GM11168 (cell line): ENCODE measurements around the gene CRYGA.
"Not testable (repeated sequence)": the region's sequence is repeated elsewhere in the genome, so short reads cannot be mapped to it uniquely, and the experiment has no call there.

Experiments used
- in situ Hi-C: fragments of 300-500 bp; cut with MboI; formaldehyde crosslinking; loops from one replicate; pipeline ENCODE4 v1.12.0; 2022; ENCODE audit warnings: low sequenced_read_pairs; ENCODE audit not compliant: unreplicated experiment

Gene CRYGA

DNA sequence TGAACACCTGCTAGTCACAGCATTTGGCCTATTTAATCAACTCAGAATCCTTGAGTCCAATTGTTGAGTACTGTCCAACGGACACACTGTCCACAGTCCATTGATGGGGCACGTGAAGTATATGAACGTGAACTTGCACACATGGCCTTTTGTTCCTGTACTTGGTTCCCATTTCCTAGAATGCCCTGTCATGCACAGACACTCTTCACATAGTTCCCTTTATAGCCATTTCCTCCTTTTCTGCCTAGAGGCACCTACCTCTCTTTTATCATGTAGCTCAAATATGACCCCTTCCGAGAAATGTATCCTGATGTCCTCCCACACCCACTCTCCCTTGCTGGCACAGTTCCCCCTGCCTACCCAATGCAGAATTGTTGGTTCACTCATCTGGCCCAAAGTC is 8.7 kb upstream of the CRYGA start:
- in situ Hi-C loops = no loop called here

DNA sequence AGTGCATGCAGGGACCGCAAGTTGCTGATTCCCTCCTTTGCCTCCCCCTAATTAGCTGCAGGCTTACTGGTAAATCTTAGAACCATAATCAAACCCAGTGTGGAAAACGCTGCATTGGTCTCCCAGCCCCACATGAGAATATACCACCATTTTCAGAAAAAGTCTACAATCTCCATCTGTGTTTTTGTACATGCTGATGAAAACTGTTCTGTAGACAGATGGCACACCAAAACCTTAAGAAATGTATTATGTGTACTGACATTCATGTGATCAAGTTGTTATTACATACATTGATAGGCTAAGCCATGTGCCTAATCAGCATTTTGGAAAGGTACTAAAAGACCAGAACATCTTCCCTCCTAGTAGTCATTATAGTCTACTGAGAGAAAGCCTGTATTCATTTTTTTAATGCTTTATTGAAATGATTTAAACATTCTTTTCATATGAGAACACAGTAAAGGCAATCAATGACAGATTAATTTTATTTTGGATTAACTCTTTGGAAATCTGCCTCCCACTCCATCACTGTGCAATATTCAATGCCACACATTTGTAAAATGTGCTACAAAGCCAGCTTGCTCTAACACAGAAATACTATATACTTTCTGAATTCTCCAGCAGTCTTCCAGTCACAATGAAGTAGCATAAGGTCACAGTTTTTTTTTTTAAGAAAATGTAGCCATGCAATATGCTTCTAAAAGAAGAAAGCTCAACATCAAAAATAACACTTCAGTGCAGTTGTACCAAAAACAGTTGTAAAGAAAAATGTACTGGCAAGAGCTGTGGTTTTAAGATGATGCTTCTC is 1.8 kb upstream of the CRYGA start:
- in situ Hi-C loops = no loop called here

GRCh38 chr2:208156439-208156838 is 7.0 kb downstream of the CRYGA start:
- in situ Hi-C loops = no loop called here

- in situ Hi-C loops = no loop called here
Measured at GRCh38 chr2:208153156-208153555, 10.2 kb downstream of the CRYGA start.

GRCh38 chr2:208150956-208151355 is 12.4 kb downstream of the CRYGA start:
- in situ Hi-C loops = no loop called here

GRCh38 chr2:208150094-208150493 is 13.3 kb downstream of the CRYGA start:
- in situ Hi-C loops = no loop called here

DNA sequence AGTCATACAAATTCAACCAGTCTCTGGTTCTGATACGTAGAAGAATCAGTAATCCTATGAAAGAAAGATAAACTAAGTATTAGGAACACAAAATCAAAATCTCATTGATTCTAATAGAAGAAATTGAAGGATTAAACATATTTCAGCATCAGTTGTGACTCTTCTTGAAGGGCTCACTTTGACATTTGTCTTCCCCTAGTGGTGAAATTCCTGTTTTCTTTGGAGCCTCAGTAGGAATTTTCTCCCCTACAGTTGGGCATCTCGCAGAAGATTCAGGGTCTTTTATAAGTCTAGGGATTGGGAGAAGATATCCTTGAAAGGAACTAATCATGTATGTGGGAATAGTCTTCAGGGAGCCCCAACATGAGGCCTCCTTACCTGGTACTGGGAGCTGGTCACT is 14.6 kb downstream of the CRYGA start:
- in situ Hi-C loops = no loop called here

- in situ Hi-C loops = no loop called here
Measured at GRCh38 chr2:208147759-208148158, 15.6 kb downstream of the CRYGA start.

DNA sequence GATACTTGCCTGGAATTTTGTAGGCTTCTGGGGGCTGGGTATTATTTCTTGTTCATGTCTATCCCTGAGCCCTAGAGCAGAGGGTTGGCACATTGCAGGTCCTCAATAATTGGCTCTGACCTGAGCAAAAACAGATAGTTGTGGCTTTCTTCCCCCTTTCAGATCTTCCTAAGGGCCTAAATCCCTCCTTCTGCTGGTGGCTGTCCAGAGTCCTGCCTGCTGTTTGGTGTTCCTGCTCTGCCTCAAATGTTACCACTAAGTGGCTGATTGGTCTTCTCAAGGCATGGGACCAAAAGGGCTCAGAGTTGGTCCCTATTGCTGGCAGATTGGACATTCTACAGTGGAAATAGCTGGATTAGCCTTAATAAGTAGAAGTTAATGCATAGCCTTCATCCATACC is 16.4 kb downstream of the CRYGA start:
- in situ Hi-C loops = no loop called here

GRCh38 chr2:208146006-208146405 is 17.4 kb downstream of the CRYGA start, which contains the start of gene CRYGB:
TSS of gene CRYGB (minus strand) at chr2:208146158. CDS start at chr2:208146120, 38 bp downstream.
- in situ Hi-C loops = no loop called here

GRCh38 chr2:208142925-208143799 is 20.2 kb downstream of the CRYGA start:
- in situ Hi-C loops = no loop called here

- in situ Hi-C loops = no loop called here
Measured at GRCh38 chr2:208142240-208142924, 21.0 kb downstream of the CRYGA start.

DNA sequence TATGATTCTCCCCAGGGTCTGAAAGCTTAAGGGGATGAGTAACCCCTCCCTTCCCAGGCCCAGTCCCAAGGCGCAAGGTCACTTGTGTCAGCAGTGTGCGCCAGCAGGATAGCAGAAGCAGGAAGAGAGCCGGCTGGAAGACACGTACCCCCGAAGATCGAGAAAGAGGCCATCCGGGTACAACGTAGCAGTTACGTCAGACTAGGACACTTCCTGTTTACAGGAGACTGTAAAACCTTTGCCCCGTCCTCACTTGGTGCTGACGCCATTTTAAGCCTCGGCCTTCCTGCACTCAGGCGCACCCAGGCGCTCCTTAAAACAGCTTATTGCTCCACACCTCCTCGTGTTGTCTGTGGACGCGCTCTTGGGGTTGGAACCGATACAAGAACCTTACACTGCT is 23.9 kb downstream of the CRYGA start:
- in situ Hi-C loops = no loop called here

- in situ Hi-C loops = not testable (repeated sequence)
Measured at GRCh38 chr2:208138334-208138733, 25.1 kb downstream of the CRYGA start.

DNA sequence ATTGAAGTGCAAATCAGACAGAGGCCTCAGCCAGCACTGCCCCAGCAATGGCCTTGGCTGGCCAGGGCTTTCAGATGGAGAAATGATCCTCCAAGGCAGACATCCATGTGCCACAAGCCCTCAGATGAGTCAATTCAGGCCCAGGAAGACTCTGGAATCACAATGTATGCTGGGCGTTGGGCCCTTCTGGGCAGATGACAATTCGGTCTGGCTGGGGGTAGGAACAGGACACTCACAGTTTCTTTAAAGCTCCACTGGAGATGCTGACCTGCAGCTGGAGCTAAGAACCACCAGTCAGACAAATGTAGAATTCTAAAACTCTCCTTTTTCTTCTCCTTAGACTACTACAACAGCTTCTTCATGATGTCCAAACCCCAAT is 26.7 kb downstream of the CRYGA start:
- in situ Hi-C loops = no loop called here

DNA sequence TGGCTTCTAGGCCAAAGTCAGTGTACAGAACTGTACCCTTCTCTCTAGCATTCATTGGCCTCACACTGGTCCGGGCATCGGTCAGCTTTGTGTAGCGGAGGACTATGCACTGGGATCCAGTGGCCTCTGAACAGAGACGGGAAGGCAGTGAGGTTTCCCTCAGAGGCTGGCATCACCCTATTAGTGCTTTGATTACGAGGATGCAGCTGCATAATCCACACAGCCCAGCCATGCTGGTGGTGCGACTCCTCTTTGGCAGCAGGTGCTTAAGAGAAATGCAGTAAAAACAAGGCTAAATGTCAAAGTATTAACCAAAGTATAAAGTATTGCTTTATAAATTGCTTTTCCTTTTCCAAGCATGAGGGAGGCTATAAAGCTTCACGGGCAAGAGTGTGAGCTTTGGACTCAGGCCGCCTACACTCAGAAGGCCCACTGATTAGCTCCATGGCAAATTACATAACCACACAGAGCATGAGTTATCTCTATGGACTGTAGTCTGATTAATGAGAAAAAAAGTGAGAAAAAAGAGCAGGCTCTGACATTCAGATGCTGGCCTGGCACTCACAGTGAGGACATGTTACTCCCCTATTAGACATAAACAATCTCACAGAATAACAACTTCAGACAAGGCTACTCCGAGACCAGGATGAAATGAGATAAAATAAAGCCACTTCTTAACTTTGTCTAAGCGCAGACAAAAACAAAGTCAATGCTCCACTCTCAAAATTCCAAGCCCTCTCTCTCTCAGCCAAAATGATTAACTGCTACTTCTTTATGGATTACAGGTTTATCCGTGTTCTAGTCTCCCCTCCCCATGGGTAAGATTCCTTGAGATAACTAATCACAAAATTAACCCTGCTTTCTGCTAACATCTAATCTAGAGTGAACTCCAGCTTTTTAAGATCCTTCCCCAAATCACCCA is 27.3 kb downstream of the CRYGA start:
- in situ Hi-C loops = no loop called here

- in situ Hi-C loops = no loop called here
Measured at GRCh38 chr2:208134928-208135586, 28.3 kb downstream of the CRYGA start.

DNA sequence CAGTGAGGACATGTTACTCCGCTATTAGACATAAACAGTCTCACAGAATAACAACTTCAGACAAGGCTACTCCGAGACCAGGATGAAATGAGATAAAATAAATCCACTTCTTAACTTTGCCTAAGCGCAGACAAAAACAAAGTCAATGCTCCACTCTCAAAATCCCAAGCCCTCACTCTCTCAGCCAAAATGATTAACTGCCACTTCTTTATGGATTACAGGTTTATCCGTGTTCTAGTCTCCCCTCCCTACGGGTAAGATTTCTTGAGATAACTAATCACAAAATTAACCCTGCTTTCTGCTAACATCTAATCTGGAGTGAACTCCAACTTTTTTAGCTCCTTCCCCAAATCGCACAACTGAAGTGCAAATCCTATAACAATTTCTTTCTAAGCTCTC is 32.7 kb downstream of the CRYGA start:
- in situ Hi-C loops = no loop called here
